ENCODE data around the gene ARHGAP22.

ARHGAP22 gene

DNA sequence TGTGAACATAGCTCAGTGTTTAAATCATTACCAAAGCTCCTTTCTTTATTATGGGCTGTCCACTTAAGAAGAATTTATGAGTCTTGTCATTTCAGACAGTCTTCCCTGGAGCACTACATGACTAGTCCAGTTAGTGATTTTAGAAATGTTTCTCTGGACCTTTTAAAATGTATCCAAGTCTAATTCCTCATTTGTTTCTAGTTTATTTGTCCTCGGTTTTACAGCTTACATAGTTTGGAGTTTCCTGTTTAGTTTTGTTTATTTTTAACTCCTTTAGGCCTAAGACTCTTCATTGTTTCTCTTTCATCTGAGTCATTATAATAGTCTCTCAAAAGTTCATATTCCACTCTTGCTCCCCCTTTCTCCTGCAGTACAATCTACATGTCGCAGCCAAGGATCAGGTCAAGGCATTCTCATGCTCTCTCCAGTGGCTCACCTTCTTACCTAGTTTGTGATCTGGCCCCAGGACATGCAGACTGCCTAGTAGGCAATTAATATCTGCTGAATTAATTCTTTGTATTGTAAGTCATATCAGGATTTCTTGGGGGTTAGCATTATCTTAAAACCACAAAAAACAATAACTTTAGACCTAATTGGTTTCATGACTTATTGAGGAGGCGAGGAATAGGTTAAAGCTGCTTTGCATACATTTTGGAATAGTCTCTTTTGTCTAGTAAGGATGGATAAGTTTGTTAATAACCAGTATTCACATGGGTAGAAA, 204.6 kb downstream of the ARHGAP22 start:
- no peak for DNase-seq (ENCODE audit: extremely low read depth in 1 of 2, low read depth in 1 of 2)

DNA sequence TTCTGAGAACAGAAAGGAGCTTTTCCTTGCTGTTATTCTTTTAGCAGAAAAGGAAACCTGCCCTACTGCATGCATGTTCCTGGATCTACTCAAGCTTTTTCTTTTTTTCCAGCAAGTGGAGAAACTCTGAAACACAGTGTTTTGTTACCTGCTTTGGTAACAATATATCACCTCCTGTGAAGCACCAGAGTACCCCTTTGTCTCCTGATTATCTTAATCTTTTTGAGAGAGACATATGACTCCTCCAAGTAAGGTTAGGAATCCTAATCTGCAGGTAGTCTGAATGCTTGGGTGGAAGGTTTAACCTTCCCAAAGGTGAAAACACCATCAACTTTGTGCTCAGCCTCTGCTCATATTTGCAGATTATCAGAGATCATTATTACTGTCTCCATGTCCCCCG, 205.3 kb downstream of the ARHGAP22 start:
- DNase-seq (ENCODE audit: extremely low read depth in 1 of 2, low read depth in 1 of 2): no peak

DNA sequence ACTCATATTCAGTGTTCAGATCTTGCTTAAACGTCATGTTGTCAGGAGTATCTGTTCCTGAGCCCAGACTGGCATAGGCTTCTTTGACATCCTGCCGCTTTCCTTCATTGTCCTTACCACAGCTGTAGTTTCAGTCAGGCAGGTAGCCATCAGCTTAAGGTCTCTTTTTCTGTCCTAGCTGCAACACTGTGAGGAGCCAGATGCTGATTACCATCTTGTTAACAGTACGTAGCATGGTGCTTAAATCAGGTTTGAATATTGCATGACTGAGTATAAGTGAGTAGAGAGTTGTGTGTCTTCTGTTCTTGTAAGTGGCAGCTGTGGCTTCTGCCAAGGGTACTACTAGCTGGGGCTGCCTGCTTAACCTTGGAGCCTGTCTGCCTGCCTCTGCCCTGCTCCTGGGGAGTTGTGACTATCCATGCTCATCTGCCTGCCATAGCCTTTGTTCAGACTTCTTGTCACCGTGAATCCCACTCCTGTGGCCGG, 205.8 kb downstream of the ARHGAP22 start:
- no peak for DNase-seq (ENCODE audit: extremely low read depth in 1 of 2, low read depth in 1 of 2)

DNA sequence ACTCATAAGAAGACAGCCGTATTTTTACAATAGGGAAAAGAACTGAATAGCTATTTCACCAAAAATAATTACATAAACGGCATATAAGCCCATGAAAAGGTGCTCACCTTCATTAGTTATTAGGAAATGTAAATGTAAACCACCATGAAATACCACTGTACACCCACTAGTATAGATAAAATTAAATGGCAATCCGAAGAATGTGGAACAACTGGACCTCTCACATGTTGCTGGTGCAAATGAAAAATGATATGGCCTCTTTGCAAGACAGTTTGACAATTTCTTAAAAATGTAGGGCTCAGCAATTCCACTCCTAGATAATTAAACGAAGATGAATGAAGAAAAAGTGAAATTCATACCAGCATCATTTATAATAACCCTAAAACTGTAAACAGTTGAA, 206.6 kb downstream of the ARHGAP22 start:
- no peak for DNase-seq (ENCODE audit: extremely low read depth in 1 of 2, low read depth in 1 of 2)
